Transverse colon (tissue), 4 donors: ENCODE data around the gene LRSAM1. TPM values are rescaled to one million over a fixed set of nuclear protein-coding genes. Genes with fewer than 3 reads are reported as not detected.
A peak's percentile ranks its signal among the peaks of the same experiment; 100 is the strongest.

Experiments used
- DNase-seq: peaks from one replicate; pipeline ENCODE4 v3.0.0-alpha.2; 2019
- H3K27ac ChIP-seq, 4 donors: fragments of 200-600 bp; sonication (generic); 2 replicates each; pipeline ENCODE4 v1.5.1; 2016 to 2018; ENCODE audit warnings: inconsistent platforms in 4 of 4
- H3K27me3 ChIP-seq: fragments of 200-600 bp; sonication (generic); 2 replicates; pipeline ENCODE4 v1.5.1; 2017; ENCODE audit warnings: inconsistent platforms
- H3K36me3 ChIP-seq, 4 donors: fragments of 200-600 bp; sonication (generic); 2 replicates each; pipeline ENCODE4 v1.5.1; 2017 to 2019; ENCODE audit warnings: inconsistent platforms in 4 of 4
- H3K4me1 ChIP-seq, 4 donors: fragments of 200-600 bp; sonication (generic); 2 replicates each; pipeline ENCODE4 v1.5.1; 2017 to 2020; ENCODE audit warnings: inconsistent platforms in 4 of 4
- H3K4me3 ChIP-seq, 4 donors: fragments of 200-600 bp; sonication (generic); 1 replicate in 1 of 4; 2 replicates in 3 of 4; pipeline versions ENCODE4 v1.5.1 to v1.6.1; 2017 to 2019; ENCODE audit warnings: inconsistent platforms in 4 of 4
- H3K9me3 ChIP-seq, 2 donors: fragments of 200-600 bp; sonication (generic); 2 replicates each; pipeline ENCODE4 v1.5.1; 2017 to 2019; ENCODE audit warnings: inconsistent platforms in 2 of 2
- CTCF ChIP-seq, 5 experiments: fragments of 200-600 bp in 3 of 5; fragments of 450-650 bp in 2 of 5; sonication (generic) in 3 of 5; IDR thresholded peaks; 1 replicate in 2 of 5; 2 replicates in 3 of 5; pipeline ENCODE4 v1.5.1; 2016 to 2017; ENCODE audit warnings: antibody characterized with exemption in 5 of 5, inconsistent platforms in 3 of 5, mild to moderate bottlenecking in 2 of 5, moderate library complexity in 1 of 5
- EP300 ChIP-seq: sonication (generic); formaldehyde crosslinking; IDR thresholded peaks from one replicate; pipeline ENCODE4 v1.6.1; 2017; ENCODE audit warnings: antibody characterized with exemption, low read depth
- POLR2A ChIP-seq: fragments of 450-650 bp; IDR thresholded peaks from one replicate; pipeline ENCODE4 v1.6.1; 2016; ENCODE audit warnings: antibody characterized with exemption, mild to moderate bottlenecking, moderate library complexity
- POLR2AphosphoS5 ChIP-seq, 3 donors: sonication (generic); formaldehyde crosslinking; IDR thresholded peaks; one replicate each; pipeline ENCODE4 v1.6.1; 2016; ENCODE audit warnings: antibody characterized with exemption in 3 of 3
- WGBS, 2 donors: methylation state at CpG; one replicate each; pipeline ENCODE4 v1.1.5; 2018; ENCODE audit warnings: low coverage in 1 of 2; 5-methylcytosine and 5-hydroxymethylcytosine counted together
- in situ Hi-C, 4 donors: fragments of 200-750 bp; cut with MboI; loops; one replicate each; pipeline versions ENCODE4 v1.15.0 to v1.15.1; 2017; ENCODE audit warnings: low sequenced_read_pairs in 3 of 4, low pct_ligation_motif_present in 1 of 4, low pct_unique_long_range_greater_than_20kb in 1 of 4
- intact Hi-C: fragments of 100-400 bp; cut with DNase I; formaldehyde crosslinking; loops from one replicate; pipeline ENCODE4 v1.15.1; 2023; ENCODE audit warnings: low total_unique reads
- total RNA-seq, 4 donors: library from RNA; depleted of rRNA; stranded (reverse); fragments of >200 nt; gene quantifications; one replicate each; pipeline ENCODE4 v1.1.0, GENCODE V29; 2016

Gene LRSAM1
- total RNA-seq, 4 donors from 2014 or later = 16.2 to 39.2 (median 26.2) TPM

- peaks cover 0 to 8% (median 1%) of the 10 kb centered on the region in 4 donors for H3K36me3 ChIP-seq
- H3K4me1 ChIP-seq = peaks cover 0 to 6% (median 2%) of the 10 kb centered on the region in 4 donors
- 50 to 90% methylated on average over 1 to 10 of the region's 14 CpGs for WGBS, 2 donors
- TF ChIP-seq EP300 (no peak), POLR2AphosphoS5 (IDR thresholded peaks at IDR 0.05) (no peak), CTCF (IDR thresholded peaks at IDR 0.05) (no peak), POLR2A (no peak)
- peak overlapping the region in 1 of 4 donors; percentile 15 for H3K27ac ChIP-seq
- no peaks in the 10 kb centered on the region for H3K9me3 ChIP-seq
- no peak for DNase-seq
- H3K4me3 ChIP-seq = no peak overlapping the region
- H3K27me3 ChIP-seq = no peaks in the 10 kb centered on the region
- in situ Hi-C loops (no loop called here), intact Hi-C loops (no loop called here)
Observed at GRCh38 chr9:127530206-127530941, 79.1 kb downstream of the LRSAM1 start.

DNA sequence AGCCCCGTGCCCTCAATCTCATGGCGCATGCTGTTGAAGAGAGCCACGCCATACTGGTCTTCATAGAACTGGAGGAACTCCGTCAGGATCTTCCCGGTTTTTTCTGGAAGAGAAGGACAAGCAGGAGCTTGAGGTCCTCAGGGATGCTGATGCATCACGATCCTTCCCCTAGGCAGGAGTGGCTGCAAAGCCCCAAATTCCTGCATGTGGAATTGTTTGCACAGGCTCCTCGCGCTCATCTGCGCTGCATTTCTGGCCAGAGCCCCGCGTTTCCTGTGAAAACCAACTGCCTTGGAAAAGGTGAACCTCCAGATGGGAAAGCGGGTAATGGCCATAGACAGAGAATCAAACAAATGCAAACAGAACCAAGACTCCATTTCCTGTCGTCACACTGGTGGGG is 80.4 kb downstream of the LRSAM1 start:
- Histone ChIP-seq H3K27me3 (no peaks in the 10 kb centered on the region), H3K36me3 (peaks cover 0 to 8% (median 0%) of the 10 kb centered on the region in 4 donors), H3K27ac (no peak overlapping the region), H3K4me1 (peaks cover 6 to 18% (median 15%) of the 10 kb centered on the region in 4 donors), H3K9me3 (no peaks in the 10 kb centered on the region), H3K4me3 (no peak overlapping the region)
- DNase-seq = no peak
- intact Hi-C loops (no loop called here), in situ Hi-C loops (no loop called here)
- WGBS, 2 donors = 80 to 96% methylated on average over 5 to 13 of the region's 13 CpGs
- TF ChIP-seq POLR2AphosphoS5 (IDR thresholded peaks at IDR 0.05) (no peak), EP300 (no peak), POLR2A (no peak), CTCF (IDR thresholded peaks at IDR 0.05) (no peak)

DNA sequence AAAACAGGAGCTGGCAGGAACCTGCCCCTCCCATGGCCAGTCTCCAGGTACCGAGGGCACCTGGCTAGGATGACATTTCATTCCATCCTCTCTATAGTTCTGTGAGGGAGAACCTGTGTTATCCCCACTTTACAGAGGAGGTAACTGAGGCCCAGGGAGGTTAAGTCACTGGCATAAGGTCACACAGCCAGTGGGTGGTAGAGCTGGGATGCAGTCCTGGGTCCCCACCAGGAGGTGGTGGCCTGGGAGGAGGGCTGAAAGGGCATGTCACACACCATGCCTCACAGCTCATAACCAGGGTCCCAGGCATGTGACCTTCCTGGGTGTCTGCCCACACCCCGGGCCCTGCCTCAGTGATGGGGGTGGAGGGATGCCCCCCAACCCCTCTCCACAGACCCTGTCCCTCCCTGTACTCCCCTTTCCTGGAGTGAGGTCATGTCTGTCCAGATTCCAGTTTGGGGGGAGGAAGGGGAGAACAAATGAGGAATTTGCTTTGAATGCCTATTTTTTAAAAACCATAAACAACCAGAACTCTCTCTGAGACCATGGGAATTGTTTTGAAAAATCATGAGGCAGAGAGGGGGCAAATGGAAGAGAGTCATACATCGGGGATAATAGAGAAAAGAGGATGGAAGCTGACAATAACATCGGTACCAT is 83.1 kb downstream of the LRSAM1 start:
- 77 to 86% methylated on average over 2 to 4 of the region's 4 CpGs for WGBS, 2 donors
- Histone ChIP-seq H3K9me3 (no peaks in the 10 kb centered on the region), H3K27me3 (no peaks in the 10 kb centered on the region), H3K4me1 (peaks cover 15 to 38% (median 33%) of the 10 kb centered on the region in 4 donors), H3K36me3 (peaks cover 0 to 8% (median 0%) of the 10 kb centered on the region in 4 donors), H3K27ac (peak overlapping the region; percentile 58 to 91 (median 76)), H3K4me3 (no peak overlapping the region)
- in situ Hi-C loops = no loop called here
- no peak for DNase-seq
- intact Hi-C loops = no loop called here
- TF ChIP-seq POLR2AphosphoS5 (IDR thresholded peaks at IDR 0.05) (no peak), EP300 (no peak), POLR2A (no peak), CTCF (IDR thresholded peaks at IDR 0.05) (no peak)

DNA sequence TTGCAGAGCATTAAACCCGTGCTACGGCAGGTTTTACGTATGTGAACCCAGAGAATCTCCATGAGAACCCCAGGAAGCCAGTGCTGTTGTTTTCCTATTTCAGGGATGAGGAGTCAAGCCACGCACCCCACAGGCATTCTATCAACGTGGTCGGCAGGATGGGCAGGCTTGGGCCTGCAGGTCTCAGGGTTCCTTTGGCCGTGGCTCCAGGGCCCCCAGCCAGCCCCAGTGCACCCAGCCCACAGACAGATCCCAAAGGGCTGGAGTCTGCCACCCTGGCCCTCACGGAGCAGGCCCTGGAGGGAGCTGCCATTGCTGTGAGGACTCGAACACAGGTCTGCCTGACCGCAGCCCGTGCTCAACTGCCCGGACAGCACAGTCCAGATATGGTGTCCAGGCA is 83.6 kb downstream of the LRSAM1 start:
- Histone ChIP-seq H3K27ac (peak overlapping the region; percentile 58 to 91 (median 76)), H3K4me3 (no peak overlapping the region)
- 46 to 79% methylated on average over 4 to 10 of the region's 12 CpGs for WGBS, 2 donors

More for the DNA sequence above, 83.6 kb downstream of the LRSAM1 start:
- H3K36me3 ChIP-seq = peaks cover 0 to 8% (median 0%) of the 10 kb centered on the region in 4 donors
- peaks cover 15 to 44% (median 35%) of the 10 kb centered on the region in 4 donors for H3K4me1 ChIP-seq
- no peaks in the 10 kb centered on the region for H3K9me3 ChIP-seq
- no peak for TF ChIP-seq POLR2A
- no peak for TF ChIP-seq EP300
- in situ Hi-C loops = no loop called here
- intact Hi-C loops = no loop called here
- H3K27me3 ChIP-seq = no peaks in the 10 kb centered on the region
- DNase-seq = no peak
